PC-3 (cell line): Measurements from ENCODE around the gene OR2Z1. TPM values are rescaled to one million over a fixed set of nuclear protein-coding genes. Genes with fewer than 3 reads are reported as not detected.

Source experiments
- ATAC-seq: fragments of 200-7000 bp; cut with Tn5 transposase; 2 replicates; pipeline ENCODE4 v1.9.1; 2020; ENCODE audit warnings: mild to moderate bottlenecking, moderate library complexity
- BruUV-seq: library from RNA; stranded (reverse); fragments of 400-500 nt; replicated peaks from 2 replicates; lab custom pipeline; 2021; lab: Mats Ljungman, UMichigan
- CTCF ChIA-PET: fragments of 300-600 bp; sonication (Branson Sonifier 250); formaldehyde crosslinking; loops from one replicate; lab custom pipeline; 2022; ENCODE audit warnings: antibody characterized with exemption; lab: Charles Lee
- POLR2A ChIA-PET: fragments of 300-600 bp; sonication (Branson Sonifier 250); formaldehyde crosslinking; loops from one replicate; lab custom pipeline; 2022; ENCODE audit warnings: antibody characterized with exemption; ENCODE audit not compliant: unreplicated experiment; lab: Charles Lee
- DNase-seq: peaks from one replicate; pipeline ENCODE4 v3.0.0-alpha.2; 2015
- H2AFZ ChIP-seq: fragments of 300-600 bp; sonication (generic); 2 replicates; pipeline ENCODE4 v1.6.0; 2016; ENCODE audit warnings: antibody characterized with exemption, low read length
- H3F3A ChIP-seq: fragments of 300-600 bp; sonication (generic); one replicate; pipeline ENCODE4 v1.6.0; 2017; ENCODE audit warnings: antibody characterized with exemption, low read length, control low read depth, mild to moderate bottlenecking; ENCODE audit not compliant: unreplicated experiment
- H3K27ac ChIP-seq: fragments of 300-600 bp; sonication (generic); 2 replicates; pipeline ENCODE4 v1.5.1; 2016; ENCODE audit warnings: mild to moderate bottlenecking, low read length
- H3K27me3 ChIP-seq: fragments of 300-600 bp; sonication (generic); 2 replicates; pipeline ENCODE4 v1.6.1; 2016; ENCODE audit warnings: low read length, mixed read lengths
- H3K36me3 ChIP-seq: fragments of 300-600 bp; sonication (generic); 2 replicates; pipeline ENCODE4 v1.6.1; 2016; ENCODE audit warnings: low read depth, mixed run types, low read length, mixed read lengths
- H3K4me1 ChIP-seq: fragments of 300-600 bp; sonication (generic); 2 replicates; pipeline ENCODE4 v1.5.1; 2016; ENCODE audit warnings: low read length; ENCODE audit not compliant: insufficient read depth
- H3K4me2 ChIP-seq: fragments of 300-600 bp; sonication (generic); 2 replicates; pipeline ENCODE4 v1.6.0; 2016; ENCODE audit warnings: low read length
- H3K4me3 ChIP-seq: fragments of 300-600 bp; sonication (generic); 2 replicates; pipeline ENCODE4 v1.5.1; 2016; ENCODE audit warnings: mild to moderate bottlenecking, low read length, mixed read lengths
- H3K79me2 ChIP-seq: fragments of 300-600 bp; sonication (generic); 2 replicates; pipeline ENCODE4 v1.6.1; 2017; ENCODE audit warnings: low read length, mixed read lengths
- H3K9ac ChIP-seq: fragments of 300-600 bp; sonication (generic); 2 replicates; pipeline ENCODE4 v1.6.0; 2016; ENCODE audit warnings: mild to moderate bottlenecking, low read length
- H3K9me2 ChIP-seq: fragments of 300-600 bp; sonication (generic); replicated peaks from 2 replicates; pipeline ENCODE4 v1.6.1; 2016; ENCODE audit warnings: mixed run types, low read length, mixed read lengths
- H3K9me3 ChIP-seq: fragments of 300-600 bp; sonication (generic); 2 replicates; pipeline ENCODE4 v1.6.1; 2016; ENCODE audit warnings: low read length, mixed read lengths
- H4K20me1 ChIP-seq: fragments of 300-600 bp; sonication (generic); 2 replicates; pipeline ENCODE4 v1.6.1; 2016; ENCODE audit warnings: low read length, mixed read lengths
- CTCF ChIP-seq: fragments of 300-600 bp; sonication (generic); conservative IDR thresholded peaks from 2 replicates; pipeline ENCODE4 v1.5.1; 2017; ENCODE audit warnings: antibody characterized with exemption, low read depth, mild to moderate bottlenecking, low read length
- EZH2 ChIP-seq: fragments of 300-600 bp; sonication (generic); IDR thresholded peaks from one replicate; pipeline ENCODE4 v1.6.1; 2017; ENCODE audit warnings: antibody characterized with exemption, mild to moderate bottlenecking, low read length; ENCODE audit not compliant: unreplicated experiment
- EZH2phosphoT487 ChIP-seq: fragments of 300-600 bp; sonication (generic); IDR thresholded peaks from 2 replicates; pipeline ENCODE4 v1.6.1; 2018; ENCODE audit warnings: mild to moderate bottlenecking, antibody characterized with exemption, low read length, borderline replicate concordance
- intact Hi-C: fragments of 100-400 bp; cut with micrococcal nuclease; formaldehyde crosslinking; loops from 2 replicates; pipeline ENCODE4 v1.9.0; 2023
- total RNA-seq: library from RNA; depleted of rRNA; stranded (reverse); fragments of >200 nt; gene quantifications from 2 replicates; pipeline ENCODE4 v1.2.3, GENCODE V29; 2014

The OR2Z1 gene
- total RNA-seq, 1 experiment from 2014 or later = not detected

- ChIA-PET CTCF (no interaction called here), POLR2A (no interaction called here)
- no peak overlapping the region for H2AFZ ChIP-seq
- no peaks in the 10 kb centered on the region for H3K79me2 ChIP-seq
- no peaks in the 10 kb centered on the region for H4K20me1 ChIP-seq
- ATAC-seq (no peak), DNase-seq (no peak)
- no peaks in the 10 kb centered on the region for H3K9me2 ChIP-seq
- TF ChIP-seq EZH2phosphoT487 = no peak
- no peak for TF ChIP-seq EZH2
- TF ChIP-seq CTCF = no peak
- H3K4me3 ChIP-seq = no peak overlapping the region
- H3K9me3 ChIP-seq = no peaks in the 10 kb centered on the region
- no peaks in the 10 kb centered on the region for H3K36me3 ChIP-seq
- intact Hi-C loops = no loop called here
- H3K27me3 ChIP-seq = peaks cover 46% of the 10 kb centered on the region
- H3K27ac ChIP-seq = no peak overlapping the region
- BruUV-seq = no TSS peak
- H3K4me2 ChIP-seq = no peak overlapping the region
- no peaks in the 10 kb centered on the region for H3F3A ChIP-seq
- H3K4me1 ChIP-seq = no peaks in the 10 kb centered on the region
- H3K9ac ChIP-seq = no peak overlapping the region
Measured at GRCh38 chr19:8724276-8724675, 2.8 kb downstream of the OR2Z1 start.

- H3K9me3 ChIP-seq = no peaks in the 10 kb centered on the region
- H3K9ac ChIP-seq = no peak overlapping the region
- H3K79me2 ChIP-seq = no peaks in the 10 kb centered on the region
- no peaks in the 10 kb centered on the region for H3K9me2 ChIP-seq
- no TSS peak for BruUV-seq
- H3K4me2 ChIP-seq = no peak overlapping the region
- H3K4me3 ChIP-seq = no peak overlapping the region
- H3K27me3 ChIP-seq = peaks cover 22% of the 10 kb centered on the region
- ChIA-PET CTCF (no interaction called here), POLR2A (no interaction called here)
- H4K20me1 ChIP-seq = no peaks in the 10 kb centered on the region
- DNase-seq (peak; percentile 17), ATAC-seq (no peak)
- H3K4me1 ChIP-seq = no peaks in the 10 kb centered on the region
- no peak overlapping the region for H3K27ac ChIP-seq
- no peak overlapping the region for H2AFZ ChIP-seq
- TF ChIP-seq CTCF (no peak), EZH2phosphoT487 (no peak), EZH2 (no peak)
- intact Hi-C loops = no loop called here
- H3F3A ChIP-seq = no peaks in the 10 kb centered on the region
- H3K36me3 ChIP-seq = no peaks in the 10 kb centered on the region
Measured at GRCh38 chr19:8731428-8732169, 10.2 kb downstream of the OR2Z1 start.

- no TSS peak for BruUV-seq
- H3K4me2 ChIP-seq = no peak overlapping the region
- intact Hi-C loops = no loop called here
Measured at GRCh38 chr19:8738377-8738776, 16.9 kb downstream of the OR2Z1 start.

More at GRCh38 chr19:8738377-8738776, 16.9 kb downstream of the OR2Z1 start:
- no peak overlapping the region for H3K27ac ChIP-seq
- no peaks in the 10 kb centered on the region for H3F3A ChIP-seq
- CTCF ChIA-PET = no interaction called here
- H2AFZ ChIP-seq = no peak overlapping the region
- H3K36me3 ChIP-seq = no peaks in the 10 kb centered on the region
- POLR2A ChIA-PET = no interaction called here
- DNase-seq = no peak
- H4K20me1 ChIP-seq = no peaks in the 10 kb centered on the region
- no peaks in the 10 kb centered on the region for H3K9me2 ChIP-seq
- no peaks in the 10 kb centered on the region for H3K4me1 ChIP-seq
- ATAC-seq = no peak
- no peak overlapping the region for H3K4me3 ChIP-seq
- no peak for TF ChIP-seq CTCF
- H3K79me2 ChIP-seq = no peaks in the 10 kb centered on the region
- peaks cover 16% of the 10 kb centered on the region for H3K27me3 ChIP-seq
- H3K9ac ChIP-seq = no peak overlapping the region
- H3K9me3 ChIP-seq = no peaks in the 10 kb centered on the region
